IMR-90 (cell line): ENCODE measurements around the gene FAM83G. TPM values are rescaled to one million over a fixed set of nuclear protein-coding genes. Genes with fewer than 3 reads are reported as not detected.

Experiments used
- ATAC-seq: fragments of 200-7000 bp; cut with Tn5 transposase; 2 replicates; pipeline ENCODE4 v1.9.1; 2020; ENCODE audit warnings: low read depth, mild to moderate bottlenecking, moderate library complexity
- Bru-seq: library from RNA; stranded (reverse); fragments of 400-500 nt; gene quantifications from one replicate; lab custom pipeline; 2021; lab: Mats Ljungman, UMichigan
- BruChase-seq, 2 experiments: library from RNA; stranded (reverse); fragments of 400-500 nt; gene quantifications; one replicate each; lab custom pipeline; 2021; lab: Mats Ljungman, UMichigan
- BruUV-seq: library from RNA; stranded (reverse); fragments of 400-500 nt; replicated peaks from 2 replicates; lab custom pipeline; 2021; lab: Mats Ljungman, UMichigan
- CTCF ChIA-PET: fragments of 300-600 bp; formaldehyde crosslinking; extraction: SDS; loops from one replicate; lab custom pipeline; 2021; ENCODE audit warnings: antibody characterized with exemption; lab: Yijun Ruan, JAX
- POLR2A ChIA-PET: fragments of 300-600 bp; sonication (Branson Sonifier 250); formaldehyde crosslinking; loops from one replicate; lab custom pipeline; 2022; ENCODE audit warnings: antibody characterized with exemption; ENCODE audit not compliant: unreplicated experiment; lab: Charles Lee
- DNase-seq: peaks from one replicate; pipeline ENCODE4 v3.0.0; 2013
- H2AFZ ChIP-seq: replicated peaks from 2 replicates; pipeline ENCODE3; 2013; ENCODE audit warnings: low read length, mild to moderate bottlenecking; ENCODE audit not compliant: poor library complexity
- H2AK5ac ChIP-seq: 2 replicates; pipeline ENCODE4 v1.6.1; 2013; ENCODE audit warnings: low read depth, low read length, inconsistent platforms
- H2AK9ac ChIP-seq: replicated peaks from 2 replicates; pipeline ENCODE3; 2013; ENCODE audit warnings: mild to moderate bottlenecking, low read depth, low read length, moderate library complexity; ENCODE audit not compliant: poor library complexity
- H2BK120ac ChIP-seq: 2 replicates; pipeline ENCODE4 v1.6.1; 2013; ENCODE audit warnings: low read depth, low read length, inconsistent platforms
- H2BK15ac ChIP-seq: 3 replicates; pipeline ENCODE4 v1.6.1; 2013; ENCODE audit warnings: low read depth, low read length, inconsistent platforms
- H2BK20ac ChIP-seq: 2 replicates; pipeline ENCODE4 v1.6.1; 2013; ENCODE audit warnings: low read depth, mild to moderate bottlenecking, inconsistent platforms, low read length, moderate library complexity
- H2BK5ac ChIP-seq: 2 replicates; pipeline ENCODE4 v1.6.1; 2013; ENCODE audit warnings: mild to moderate bottlenecking, low read depth, low read length, inconsistent platforms; ENCODE audit not compliant: poor library complexity, severe bottlenecking
- H3K14ac ChIP-seq: replicated peaks from 2 replicates; pipeline ENCODE4 v1.6.1; 2013; ENCODE audit warnings: low read depth, low read length, inconsistent platforms
- H3K18ac ChIP-seq: 2 replicates; pipeline ENCODE4 v1.6.1; 2013; ENCODE audit warnings: low read depth, low read length, control low read depth
- H3K23ac ChIP-seq: 2 replicates; pipeline ENCODE4 v1.6.1; 2013; ENCODE audit warnings: low read depth, low read length, inconsistent platforms
- H3K27ac ChIP-seq: 2 replicates; pipeline ENCODE4 v1.5.1; 2013; ENCODE audit warnings: mild to moderate bottlenecking, control low read depth, low read length; ENCODE audit not compliant: insufficient read depth
- H3K27me3 ChIP-seq: 2 replicates; pipeline ENCODE4 v1.6.1; 2013; ENCODE audit warnings: low read length; ENCODE audit not compliant: control insufficient read depth, insufficient read depth
- H3K36me3 ChIP-seq: 2 replicates; pipeline ENCODE4 v1.6.1; 2013; ENCODE audit warnings: low read length, mixed read lengths; ENCODE audit not compliant: control insufficient read depth, insufficient read depth
- H3K4ac ChIP-seq: 2 replicates; pipeline ENCODE4 v1.6.1; 2013; ENCODE audit warnings: low read depth, low read length, inconsistent platforms
- H3K4me1 ChIP-seq: 2 replicates; pipeline ENCODE4 v1.6.1; 2013; ENCODE audit warnings: low read length, mixed read lengths; ENCODE audit not compliant: control insufficient read depth, insufficient read depth
- H3K4me2 ChIP-seq: 2 replicates; pipeline ENCODE4 v1.6.1; 2013; ENCODE audit warnings: low read depth, mild to moderate bottlenecking, control low read depth, low read length, moderate library complexity
- H3K4me3 ChIP-seq: 2 replicates; pipeline ENCODE4 v1.5.1; 2013; ENCODE audit warnings: low read depth, mild to moderate bottlenecking, control low read depth, low read length, moderate library complexity; ENCODE audit not compliant: insufficient read depth
- H3K56ac ChIP-seq: 2 replicates; pipeline ENCODE4 v1.6.1; 2013; ENCODE audit warnings: low read length, inconsistent platforms; ENCODE audit not compliant: insufficient read depth; ENCODE audit errors: extremely low read depth
- H3K79me1 ChIP-seq, 2 experiments: 2 replicates each; pipeline ENCODE4 v1.6.1; 2013; ENCODE audit warnings: low read length in 2 of 2, inconsistent platforms in 1 of 2, low read depth in 1 of 2
- H3K9ac ChIP-seq: 2 replicates; pipeline ENCODE4 v1.6.1; 2013; ENCODE audit warnings: low read depth, low read length, control low read depth
- H3K9me1 ChIP-seq: 2 replicates; pipeline ENCODE4 v1.6.1; 2013; ENCODE audit warnings: low read length, inconsistent platforms; ENCODE audit not compliant: insufficient read depth
- H3K9me3 ChIP-seq: 2 replicates; pipeline ENCODE4 v1.6.1; 2013; ENCODE audit warnings: low read length; ENCODE audit not compliant: control insufficient read depth, insufficient read depth
- H4K20me1 ChIP-seq: 2 replicates; pipeline ENCODE4 v1.6.1; 2013; ENCODE audit warnings: low read length, inconsistent platforms; ENCODE audit not compliant: insufficient read depth
- H4K5ac ChIP-seq: 2 replicates; pipeline ENCODE4 v1.6.1; 2013; ENCODE audit warnings: mild to moderate bottlenecking, low read depth, low read length, control low read depth
- H4K8ac ChIP-seq, 2 experiments: 2 replicates each; pipeline ENCODE4 v1.6.1; 2013; ENCODE audit warnings: low read depth in 2 of 2, low read length in 2 of 2, control low read depth in 1 of 2, inconsistent platforms in 1 of 2
- H4K91ac ChIP-seq: 2 replicates; pipeline ENCODE4 v1.6.1; 2013; ENCODE audit warnings: low read depth, low read length, inconsistent platforms; ENCODE audit not compliant: insufficient read depth
- CEBPB ChIP-seq: IDR thresholded peaks from 2 replicates; pipeline ENCODE4 v1.6.1; 2012; ENCODE audit warnings: low read depth, low read length, improper control_type of control experiment
- CHD1 ChIP-seq: IDR thresholded peaks from 2 replicates; pipeline ENCODE4 v1.6.1; 2012; ENCODE audit warnings: low read depth, low read length, improper control_type of control experiment
- FOS ChIP-seq: fragments of 150-350 bp; IDR thresholded peaks from 2 replicates; pipeline ENCODE4 v1.6.1; 2016; ENCODE audit warnings: low read depth, low read length
- MAZ ChIP-seq: IDR thresholded peaks from 2 replicates; pipeline ENCODE4 v1.6.1; 2012; ENCODE audit warnings: low read depth, mild to moderate bottlenecking, low read length, improper control_type of control experiment, moderate library complexity, borderline replicate concordance
- MXI1 ChIP-seq: IDR thresholded peaks from 2 replicates; pipeline ENCODE4 v1.6.1; 2012; ENCODE audit warnings: low read depth, mild to moderate bottlenecking, low read length, moderate library complexity, borderline replicate concordance
- NFE2L2 ChIP-seq: fragments of 150-350 bp; IDR thresholded peaks from 2 replicates; pipeline ENCODE4 v1.6.1; 2016; ENCODE audit warnings: low read depth, mild to moderate bottlenecking, low read length
- POLR2A ChIP-seq: IDR thresholded peaks from 2 replicates; pipeline ENCODE4 v1.6.1; 2012; ENCODE audit warnings: mild to moderate bottlenecking, low read depth, low read length
- RAD21 ChIP-seq: IDR thresholded peaks from 2 replicates; pipeline ENCODE4 v1.6.1; 2012; ENCODE audit warnings: low read length, improper control_type of control experiment
- RCOR1 ChIP-seq: IDR thresholded peaks from 2 replicates; pipeline ENCODE4 v1.6.1; 2012; ENCODE audit warnings: mild to moderate bottlenecking, low read length, improper control_type of control experiment; ENCODE audit not compliant: insufficient replicate concordance
- SMC3 ChIP-seq: fragments of 150-350 bp; IDR thresholded peaks from 2 replicates; pipeline ENCODE4 v1.6.1; 2016; ENCODE audit warnings: low read depth, mild to moderate bottlenecking, antibody characterized with exemption, low read length, moderate library complexity
- WGBS, 2 experiments: methylation state at CpG; one replicate each; pipeline versions ENCODE4 v1.1.5 to v1.1.7; 2013; ENCODE audit warnings: missing lambda C conversion rate in 2 of 2; ENCODE audit not compliant: insufficient read length in 1 of 2; ENCODE audit errors: extremely low coverage in 2 of 2; 5-methylcytosine and 5-hydroxymethylcytosine counted together
- dilution Hi-C: fragments of 300-500 bp; cut with HindIII; formaldehyde crosslinking; loops from one replicate; pipeline ENCODE4 v1.14.3; 2018; ENCODE audit warnings: low sequenced_read_pairs; ENCODE audit not compliant: unreplicated experiment
- in situ Hi-C: fragments of 300-500 bp; cut with MboI; formaldehyde crosslinking; loops from 3 replicates; pipeline ENCODE4 v1.14.3; 2019; ENCODE audit warnings: low sequenced_read_pairs, inconsistent platforms, mixed read lengths
- intact Hi-C: fragments of 100-400 bp; cut with micrococcal nuclease; formaldehyde crosslinking; loops from 2 replicates; pipeline ENCODE4 v1.10.0; 2022
- long read RNA-seq: library from polyadenylated mRNA; unstranded; transcript quantifications from one replicate; pipeline ENCODE4 v2.0.0, GENCODE V29; 2021; ENCODE audit not compliant: unreplicated experiment
- polyA plus RNA-seq, 3 experiments: library from polyadenylated mRNA; depleted of rRNA; stranded (reverse); fragments of >200 nt; gene quantifications; 2 replicates each; pipeline ENCODE4 v1.2.3, GENCODE V29; 2012; ENCODE audit warnings: low replicate concordance in 1 of 3
- total RNA-seq: library from RNA; depleted of rRNA; stranded (reverse); fragments of >200 nt; gene quantifications from 2 replicates; pipeline ENCODE4 v1.2.3, GENCODE V29; 2012; rRNA removed
- TF ChIP-seq, protein P1 (sequence below): fragments of 150-350 bp; IDR thresholded peaks from 2 replicates; pipeline ENCODE4 v1.6.1; 2017; ENCODE audit warnings: mild to moderate bottlenecking, antibody characterized with exemption, low read length, low read depth

Gene FAM83G, protein sequence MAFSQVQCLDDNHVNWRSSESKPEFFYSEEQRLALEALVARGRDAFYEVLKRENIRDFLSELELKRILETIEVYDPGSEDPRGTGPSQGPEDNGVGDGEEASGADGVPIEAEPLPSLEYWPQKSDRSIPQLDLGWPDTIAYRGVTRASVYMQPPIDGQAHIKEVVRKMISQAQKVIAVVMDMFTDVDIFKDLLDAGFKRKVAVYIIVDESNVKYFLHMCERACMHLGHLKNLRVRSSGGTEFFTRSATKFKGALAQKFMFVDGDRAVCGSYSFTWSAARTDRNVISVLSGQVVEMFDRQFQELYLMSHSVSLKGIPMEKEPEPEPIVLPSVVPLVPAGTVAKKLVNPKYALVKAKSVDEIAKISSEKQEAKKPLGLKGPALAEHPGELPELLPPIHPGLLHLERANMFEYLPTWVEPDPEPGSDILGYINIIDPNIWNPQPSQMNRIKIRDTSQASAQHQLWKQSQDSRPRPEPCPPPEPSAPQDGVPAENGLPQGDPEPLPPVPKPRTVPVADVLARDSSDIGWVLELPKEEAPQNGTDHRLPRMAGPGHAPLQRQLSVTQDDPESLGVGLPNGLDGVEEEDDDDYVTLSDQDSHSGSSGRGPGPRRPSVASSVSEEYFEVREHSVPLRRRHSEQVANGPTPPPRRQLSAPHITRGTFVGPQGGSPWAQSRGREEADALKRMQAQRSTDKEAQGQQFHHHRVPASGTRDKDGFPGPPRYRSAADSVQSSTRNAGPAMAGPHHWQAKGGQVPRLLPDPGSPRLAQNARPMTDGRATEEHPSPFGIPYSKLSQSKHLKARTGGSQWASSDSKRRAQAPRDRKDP
- 9.5 and 10.3 TPM in 2 replicates for total RNA-seq
- polyA plus RNA-seq (2012; rRNA removed): 12.6 and 14.1 TPM in 2 replicates
- polyA plus RNA-seq (2012; cell fraction: cytosol; rRNA removed): 7.5 and 10.0 TPM in 2 replicates
- 16.3 and 36.3 TPM in 2 replicates for polyA plus RNA-seq (2012; cell fraction: nucleus; rRNA removed; ENCODE audit: low replicate concordance)
- Bru-seq, nascent RNA: percentile 58 among the genes with signal in this experiment
- BruChase-seq, experiment 1, labeled RNA remaining after a 6-hour chase: percentile 43 among the genes with signal in this experiment
- BruChase-seq, experiment 2, labeled RNA remaining after a 2-hour chase: percentile 49 among the genes with signal in this experiment
- long read RNA-seq, partial matches to known transcripts: 14 of 16 reads
- long read RNA-seq, other reads (novel, unspliced or antisense): 2 of 16 reads

DNA sequence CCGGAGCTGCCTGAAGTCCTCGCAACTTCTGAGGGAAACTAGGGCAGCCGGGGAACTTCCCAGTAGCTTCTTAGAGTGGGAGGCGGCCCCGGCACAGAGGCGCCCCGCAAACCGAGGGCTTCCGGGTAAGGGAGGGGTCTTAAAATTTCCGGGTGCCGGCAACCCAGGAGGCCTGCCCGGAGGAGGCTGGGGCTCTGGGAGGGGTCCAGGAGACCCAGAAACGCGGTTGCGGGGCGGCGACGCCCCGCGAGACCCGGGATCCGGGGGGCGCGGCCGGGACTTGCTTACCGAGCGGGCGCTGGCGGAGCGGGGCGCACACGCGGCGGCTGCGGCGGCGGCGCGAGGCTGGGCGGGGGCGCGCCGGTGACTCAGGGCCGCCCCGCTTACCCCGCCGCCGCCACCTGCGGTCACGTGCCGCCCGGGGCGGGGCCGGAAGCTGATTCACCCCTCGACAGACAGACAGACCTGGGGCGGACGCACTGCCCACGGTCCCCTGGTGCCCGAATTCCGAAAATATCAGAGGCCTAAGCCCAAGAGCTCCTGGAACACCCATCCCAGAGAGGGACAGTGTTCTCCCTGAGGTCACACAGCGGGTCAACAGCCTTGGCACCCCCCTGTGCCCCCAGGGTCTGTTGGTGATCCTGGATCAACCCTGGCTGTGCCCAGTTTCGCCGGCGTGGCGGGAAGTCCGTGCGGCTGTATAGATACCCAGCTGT lies at the start of gene FAM83G:
FAM83G (minus strand) TSS at position 344 of the 716 bp plus-strand sequence. CDS start 723 bp downstream, outside the sequence.
- Histone ChIP-seq H3K9me3 (no peaks in the 10 kb centered on the region), H3K27me3 (no peaks in the 10 kb centered on the region), H3K4me2 (peak within 1 kb of the TSS; percentile 91), H2AK5ac (peak within 1 kb of the TSS; percentile 89), H3K36me3 (peaks cover 2% of the 10 kb centered on the region; the same call in 1 of the 2 replicates), H3K23ac (peak within 1 kb of the TSS; percentile 95), H2AK9ac (peak within 1 kb of the TSS; percentile 98), H3K4me3 (peak within 1 kb of the TSS; percentile 71), H2BK120ac (peak within 1 kb of the TSS; percentile 92), H4K5ac (peak within 1 kb of the TSS; percentile 94), H4K8ac (peak within 1 kb of the TSS; percentile 79 to 95), H3K79me1 (peaks cover 14 to 49% of the 10 kb centered on the region in 2 experiments; a peak in 3 of 4 replicates), H3K4ac (peak within 1 kb of the TSS; percentile 93), H3K9ac (peak within 1 kb of the TSS; percentile 82), H4K91ac (peak within 1 kb of the TSS; percentile 96), H2BK5ac (peak within 1 kb of the TSS; percentile 58), H2BK20ac (peak within 1 kb of the TSS; percentile 83), H3K4me1 (peaks cover 31% of the 10 kb centered on the region), H4K20me1 (peaks cover 30% of the 10 kb centered on the region), H3K14ac (peak within 1 kb of the TSS; percentile 91), H3K9me1 (peaks cover 13% of the 10 kb centered on the region; the same call in 1 of the 2 replicates), H3K56ac (peak within 1 kb of the TSS; percentile 33), H3K18ac (peak within 1 kb of the TSS; percentile 76), H2AFZ (peak within 1 kb of the TSS; percentile 96), H2BK15ac (peak within 1 kb of the TSS; percentile 98; the same call in 2 of the 3 replicates), H3K27ac (peak within 1 kb of the TSS; percentile 73)
- 10% methylated on average over 37 of the region's 67 CpGs; no CpG with 5 or more reads in 1 of the 2 experiments for WGBS, 2 experiments
- DNase-seq (peak; percentile 71), ATAC-seq (peak; percentile 60)
- POLR2A ChIA-PET: no interaction called here
- in situ Hi-C loops (no loop called here), intact Hi-C loops (loop anchor here (2.0 kb wide), 1 partner anchor 44 kb away; no protein-coding TSS in a partner anchor), dilution Hi-C loops (no loop called here)
- BruUV-seq: no TSS peak
- CTCF ChIA-PET: no interaction called here
- TF ChIP-seq CHD1: 0 out of 2 replicates have a peak, but pooled peaks have one; percentile 36
- TF ChIP-seq, protein P1, sequence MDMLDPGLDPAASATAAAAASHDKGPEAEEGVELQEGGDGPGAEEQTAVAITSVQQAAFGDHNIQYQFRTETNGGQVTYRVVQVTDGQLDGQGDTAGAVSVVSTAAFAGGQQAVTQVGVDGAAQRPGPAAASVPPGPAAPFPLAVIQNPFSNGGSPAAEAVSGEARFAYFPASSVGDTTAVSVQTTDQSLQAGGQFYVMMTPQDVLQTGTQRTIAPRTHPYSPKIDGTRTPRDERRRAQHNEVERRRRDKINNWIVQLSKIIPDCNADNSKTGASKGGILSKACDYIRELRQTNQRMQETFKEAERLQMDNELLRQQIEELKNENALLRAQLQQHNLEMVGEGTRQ: peak; percentile 97
- TF ChIP-seq SMC3: peak; percentile 5; the same call in 1 of the 2 replicates
- peak; percentile 36 for TF ChIP-seq RCOR1
- no peak for TF ChIP-seq RAD21
- TF ChIP-seq MAZ: 0 out of 2 replicates have a peak, but pooled peaks have one; percentile 42
- peak; percentile 84 for TF ChIP-seq FOS
- TF ChIP-seq POLR2A: peak; percentile 48; the same call in 1 of the 2 replicates
- TF ChIP-seq MXI1: peak; percentile 72; the same call in 1 of the 2 replicates
- no peak for TF ChIP-seq NFE2L2
- no peak for TF ChIP-seq CEBPB
